Activated CD8-positive, alpha-beta T cell treated with anti-CD3 and anti-CD28 coated beads for 36 hours (primary cell): ENCODE data around the gene INMT. TPM values are rescaled to one million over a fixed set of nuclear protein-coding genes. Genes with fewer than 3 reads are reported as not detected.

Source experiments
- ATAC-seq: fragments of 200-7000 bp; cut with Tn5 transposase; one replicate; pipeline ENCODE4 v1.10.0; 2021; ENCODE audit warnings: mild to moderate bottlenecking, moderate library complexity
- CTCF ChIA-PET: fragments of 350-600 bp; sonication (Branson Sonifier 250); formaldehyde crosslinking; loops from one replicate; lab custom pipeline; 2021; ENCODE audit warnings: antibody characterized with exemption; lab: Charles Lee
- POLR2A ChIA-PET: fragments of 350-600 bp; sonication (Branson Sonifier 250); formaldehyde crosslinking; loops from one replicate; lab custom pipeline; 2021; ENCODE audit warnings: antibody characterized with exemption; lab: Charles Lee
- DNase-seq: peaks from one replicate; pipeline ENCODE4 v3.0.0-alpha.2; 2020
- H3K27ac Mint-ChIP-seq: one replicate; pipeline ENCODE4 v1.8.0; 2021; ENCODE audit warnings: mild to moderate bottlenecking, mixed read lengths
- H3K27me3 Mint-ChIP-seq: one replicate; pipeline ENCODE4 v1.8.0; 2021; ENCODE audit warnings: mixed read lengths
- H3K36me3 Mint-ChIP-seq: one replicate; pipeline ENCODE4 v1.8.0; 2021; ENCODE audit warnings: low read depth, mixed read lengths
- H3K4me1 Mint-ChIP-seq: one replicate; pipeline ENCODE4 v1.8.0; 2021; ENCODE audit warnings: low read depth, mixed read lengths
- H3K4me3 Mint-ChIP-seq: one replicate; pipeline ENCODE4 v1.8.0; 2021; ENCODE audit warnings: mild to moderate bottlenecking, moderate library complexity, mixed read lengths
- H3K9me3 Mint-ChIP-seq: one replicate; pipeline ENCODE4 v1.8.0; 2021; ENCODE audit warnings: mixed read lengths
- CTCF ChIP-seq: fragments of 200-600 bp; IDR thresholded peaks from one replicate; pipeline ENCODE4 v1.8.0; 2022; ENCODE audit warnings: antibody characterized with exemption, mild to moderate bottlenecking
- intact Hi-C: fragments of 100-400 bp; cut with micrococcal nuclease; formaldehyde crosslinking; loops from one replicate; pipeline ENCODE4 v1.10.0; 2022
- total RNA-seq, 2 experiments: library from RNA; stranded (reverse); gene quantifications; one replicate each; pipeline ENCODE4 v1.2.3, GENCODE V29; 2021

The INMT gene
- total RNA-seq, 2 experiments from 2014 or later = not detected

DNA sequence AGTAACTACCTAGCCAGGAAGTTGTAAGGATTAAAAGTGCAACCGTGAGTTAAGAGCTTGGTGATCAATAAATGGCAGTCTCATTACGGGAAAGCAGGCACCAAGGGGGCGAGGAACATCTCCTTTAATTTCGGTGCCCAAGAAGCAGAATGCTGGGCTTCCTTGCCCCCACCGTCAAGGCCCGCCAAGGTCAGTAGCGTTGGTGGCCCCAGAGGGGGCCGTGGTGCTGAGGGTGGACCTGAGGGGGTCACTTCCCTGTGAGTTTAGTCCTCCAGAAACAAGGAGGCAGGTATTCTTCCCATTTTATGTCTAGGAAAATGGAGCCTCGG is 18.9 kb downstream of the INMT start:
- ATAC-seq (no peak), DNase-seq (no peak)
- Mint-ChIP-seq H3K27ac (no peak overlapping the region), H3K4me3 (peak overlapping the region; percentile 67), H3K27me3 (no peaks in the 10 kb centered on the region), H3K4me1 (peaks cover 3% of the 10 kb centered on the region), H3K36me3 (no peaks in the 10 kb centered on the region), H3K9me3 (no peaks in the 10 kb centered on the region)
- POLR2A ChIA-PET = interaction anchor here (1.8 kb wide), 1 partner anchor 9 kb away, joined by 4 read pairs; no protein-coding TSS in a partner anchor
- CTCF ChIA-PET = interaction anchor here (1.0 kb wide), 1 partner anchor 31 kb away, joined by 3 read pairs; no protein-coding TSS in a partner anchor
- intact Hi-C loops = no loop called here
- TF ChIP-seq CTCF = no peak

DNA sequence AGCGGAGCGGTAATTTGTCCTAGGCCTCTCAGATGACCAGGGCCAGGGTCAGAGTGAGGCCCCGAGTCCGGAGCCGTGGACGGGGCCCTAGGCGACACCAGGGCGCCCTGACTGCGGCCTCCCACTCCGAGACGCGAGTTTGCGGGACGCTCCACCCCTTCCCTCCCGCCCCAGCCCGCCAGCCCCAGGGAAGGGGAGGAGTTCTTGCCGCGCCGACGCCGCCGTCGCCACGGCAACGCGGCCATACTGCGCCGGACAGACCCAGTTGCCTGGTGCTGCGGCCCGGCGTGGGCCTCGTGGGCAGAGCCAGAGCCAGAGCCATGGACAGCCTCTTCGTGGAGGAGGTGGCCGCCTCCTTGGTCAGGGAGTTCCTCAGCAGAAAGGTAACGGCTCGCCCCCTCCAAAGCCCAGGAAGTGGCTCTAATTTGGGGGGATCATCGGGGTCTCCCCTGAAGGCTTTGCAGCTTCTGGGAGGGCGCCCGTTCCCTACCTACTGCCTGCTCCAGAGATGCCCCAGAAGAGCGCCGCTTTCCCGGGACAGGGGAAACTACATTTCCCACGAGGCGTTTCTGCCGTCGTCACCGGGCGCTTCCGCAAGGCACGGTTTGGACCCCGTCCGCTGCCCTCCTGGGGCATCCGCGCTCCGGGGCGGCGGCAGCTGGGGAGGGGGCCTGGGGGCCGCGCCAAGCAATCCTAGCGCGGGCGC is 19.4 kb downstream of the INMT start, which contains the start of gene MINDY4:
MINDY4 (plus strand) TSS at position 244 of the 706 bp plus-strand sequence; CDS start at position 321, 77 bp downstream.
- intact Hi-C loops = no loop called here
- no peak for TF ChIP-seq CTCF
- no peaks in the 10 kb centered on the region for H3K9me3 Mint-ChIP-seq
- peak within 1 kb of the TSS; percentile 50 for H3K27ac Mint-ChIP-seq
- H3K36me3 Mint-ChIP-seq = no peaks in the 10 kb centered on the region
- CTCF ChIA-PET = interaction anchor here (1.0 to 1.3 kb wide), 4 partner anchors 26 to 34 kb away, joined by 3 to 5 read pairs (median 4); no protein-coding TSS in a partner anchor
- POLR2A ChIA-PET = interaction anchor here (1.8 kb wide), 1 partner anchor 9 kb away, joined by 4 read pairs; no protein-coding TSS in a partner anchor
- peaks cover 3% of the 10 kb centered on the region for H3K4me1 Mint-ChIP-seq
- peak within 1 kb of the TSS; percentile 67 for H3K4me3 Mint-ChIP-seq
- no peaks in the 10 kb centered on the region for H3K27me3 Mint-ChIP-seq
- DNase-seq (peak; percentile 75), ATAC-seq (peak; percentile 95)

DNA sequence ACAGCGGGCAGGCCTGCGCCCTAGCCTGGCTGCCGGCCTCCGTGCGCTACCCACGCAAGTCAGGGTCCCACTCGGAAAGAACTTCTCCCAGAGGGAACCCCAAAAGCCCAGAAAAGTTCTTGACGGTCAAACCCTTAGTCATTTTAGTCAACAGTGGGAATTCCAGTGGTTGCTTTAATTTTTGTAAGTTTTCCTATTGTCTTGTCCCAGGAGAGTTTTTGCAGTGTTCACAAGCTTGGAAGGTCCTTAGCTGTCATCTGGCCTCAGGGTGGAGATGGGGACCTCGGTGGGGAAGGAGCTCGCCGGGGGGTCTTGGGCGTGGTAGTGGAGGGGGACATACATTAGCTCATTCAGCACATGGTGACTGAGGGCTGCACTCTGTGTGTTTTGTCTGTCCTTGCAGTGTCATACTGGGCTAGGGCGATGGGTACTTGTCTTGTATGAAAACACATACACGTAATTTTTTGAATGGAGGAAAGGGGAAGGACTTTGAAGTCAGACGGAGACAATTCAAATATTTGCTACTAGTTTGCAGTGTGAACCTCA is 20.0 kb downstream of the INMT start:
- peak; percentile 37 for DNase-seq
- H3K9me3 Mint-ChIP-seq = no peaks in the 10 kb centered on the region

GRCh38 chr7:30772984-30773383 is 21.0 kb downstream of the INMT start:
- H3K4me1 Mint-ChIP-seq = peaks cover 3% of the 10 kb centered on the region
- H3K9me3 Mint-ChIP-seq = no peaks in the 10 kb centered on the region
- no peak overlapping the region for H3K4me3 Mint-ChIP-seq
- CTCF ChIA-PET = interaction anchor here (1.0 to 1.2 kb wide), 2 partner anchors 9 to 33 kb away, joined by 3 read pairs; no protein-coding TSS in a partner anchor
- intact Hi-C loops = no loop called here
- no peak for TF ChIP-seq CTCF
- no peak for ATAC-seq
- no peaks in the 10 kb centered on the region for H3K36me3 Mint-ChIP-seq
- no peak for DNase-seq
- POLR2A ChIA-PET = interaction anchor here (1.7 kb wide), 2 partner anchors 9 to 12 kb away, joined by 4 read pairs; no protein-coding TSS in a partner anchor
- no peak overlapping the region for H3K27ac Mint-ChIP-seq
- H3K27me3 Mint-ChIP-seq = no peaks in the 10 kb centered on the region

More for the DNA sequence above, 20.0 kb downstream of the INMT start:
- no peaks in the 10 kb centered on the region for H3K36me3 Mint-ChIP-seq
- TF ChIP-seq CTCF = no peak
- ChIA-PET POLR2A (interaction anchor here (1.7 to 1.8 kb wide), 3 partner anchors 8 to 13 kb away, joined by 4 read pairs; no protein-coding TSS in a partner anchor), CTCF (interaction anchor here (1.0 to 1.3 kb wide), 3 partner anchors 26 to 34 kb away, joined by 3 to 5 read pairs (median 5); no protein-coding TSS in a partner anchor)
- peak overlapping the region; percentile 50 for H3K27ac Mint-ChIP-seq
- H3K4me3 Mint-ChIP-seq = peak overlapping the region; percentile 67
- ATAC-seq = peak; percentile 34
- H3K4me1 Mint-ChIP-seq = peaks cover 3% of the 10 kb centered on the region
- intact Hi-C loops = no loop called here
- H3K27me3 Mint-ChIP-seq = no peaks in the 10 kb centered on the region

GRCh38 chr7:30775992-30776391 is 24.1 kb downstream of the INMT start:
- no peaks in the 10 kb centered on the region for H3K36me3 Mint-ChIP-seq
- peaks cover 3% of the 10 kb centered on the region for H3K4me1 Mint-ChIP-seq
- intact Hi-C loops = no loop called here
- H3K27me3 Mint-ChIP-seq = no peaks in the 10 kb centered on the region
- ATAC-seq = no peak
- DNase-seq = no peak
- no peaks in the 10 kb centered on the region for H3K9me3 Mint-ChIP-seq
- no peak overlapping the region for H3K27ac Mint-ChIP-seq
- TF ChIP-seq CTCF = no peak
- ChIA-PET POLR2A (no interaction called here), CTCF (no interaction called here)
- no peak overlapping the region for H3K4me3 Mint-ChIP-seq
